ENCODE measurements around the gene GPR21.
A peak's percentile ranks its signal among the peaks of the same experiment; 100 is the strongest.

GPR21 gene

DNA sequence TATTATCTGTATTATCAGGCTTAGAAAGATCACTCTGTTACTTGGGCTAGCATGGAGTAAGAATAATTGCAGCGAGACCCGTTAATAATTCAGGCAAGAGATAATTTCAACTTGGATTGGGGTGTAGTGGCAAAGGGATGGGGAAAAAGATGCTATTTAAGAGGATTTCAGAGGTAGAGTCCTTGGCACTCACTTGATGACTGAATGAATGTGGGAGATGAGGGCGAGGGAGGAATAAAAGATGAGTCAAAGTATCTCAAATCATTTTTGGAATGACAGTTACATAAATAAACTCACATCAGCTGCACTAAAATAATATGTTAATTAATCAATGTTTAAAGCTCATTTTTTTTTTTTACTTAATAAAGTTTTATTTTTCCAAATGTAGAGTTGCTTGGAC lies 4.5 kb upstream of the GPR21 start:
- Histone ChIP-seq H4K8ac (ENCODE audit: low read length) (no peak overlapping the region), H3K4me2 (ENCODE audit: low read length, poor library complexity, severe bottlenecking) (no peak overlapping the region), H4K91ac (ENCODE audit: low read length) (no peak overlapping the region), H3K9ac (ENCODE audit: low read length) (no peak overlapping the region), H3K4me3 (ENCODE audit: insufficient read depth in 1 of 2, low read depth in 1 of 2, low read length in 2 of 2) (no peak overlapping the region), H2BK5ac (ENCODE audit: low read depth, low read length, poor library complexity, severe bottlenecking) (no peak overlapping the region), H3K9me3 (ENCODE audit: control insufficient read depth, low read length) (no peaks in the 10 kb centered on the region), H3K27ac (ENCODE audit: low read length, poor library complexity, severe bottlenecking) (no peak overlapping the region), H2AFZ (ENCODE audit: low read depth, low read length) (no peak overlapping the region), H3K27me3 (ENCODE audit: control insufficient read depth in 1 of 2, insufficient read depth in 1 of 2, low read length in 2 of 2) (no peaks in the 10 kb centered on the region), H2BK12ac (ENCODE audit: low read length in 2 of 2) (no peak overlapping the region), H2BK120ac (ENCODE audit: low read depth, low read length) (no peak overlapping the region), H3K79me1 (replicated peaks; ENCODE audit: low read length, poor library complexity, severe bottlenecking) (peaks cover 11% of the 10 kb centered on the region), H3K23ac (ENCODE audit: low read length in 2 of 2) (no peak overlapping the region), H2AK5ac (ENCODE audit: low read length, severe bottlenecking) (no peak overlapping the region), H3K4ac (ENCODE audit: low read depth in 1 of 2, low read length in 2 of 2) (no peak overlapping the region), H3K36me3 (ENCODE audit: control insufficient read depth in 1 of 2, insufficient read depth in 2 of 2, low read depth in 1 of 2, low read length in 2 of 2) (peaks cover 4 to 55% of the 10 kb centered on the region in 2 experiments), H3K14ac (ENCODE audit: low read length in 2 of 2) (no peak overlapping the region), H3K18ac (ENCODE audit: low read depth in 1 of 2, low read length in 2 of 2) (no peak overlapping the region), H2BK15ac (ENCODE audit: low read depth, poor library complexity, severe bottlenecking) (no peak overlapping the region), H3K4me1 (ENCODE audit: control insufficient read depth, insufficient read depth, low read depth, low read length) (peaks cover 1% of the 10 kb centered on the region)
- DNase-seq, result no peak
- WGBS, result 98% methylated on average over 2 of the region's 3 CpGs

DNA sequence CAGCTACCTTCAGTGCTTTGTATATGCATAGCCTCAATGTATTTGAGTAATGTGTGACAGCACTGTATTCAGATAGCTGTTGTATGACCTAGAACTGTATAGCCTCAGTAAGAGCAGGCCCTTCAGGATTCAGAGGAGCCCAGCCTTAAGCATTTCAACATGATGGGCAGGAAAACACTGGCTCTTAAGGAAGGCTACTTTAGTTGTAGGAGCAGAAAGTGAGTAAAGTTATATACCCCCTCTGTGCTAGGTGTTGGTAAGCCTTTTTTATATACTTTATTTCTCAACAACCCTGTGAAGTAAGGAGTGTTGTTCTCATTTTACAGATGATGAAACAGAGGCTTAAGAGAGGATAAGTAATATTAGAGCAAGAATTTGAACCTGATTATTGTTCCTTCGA lies 1.5 kb upstream of the GPR21 start:
- no peak overlapping the region for H2BK15ac ChIP-seq (ENCODE audit: low read depth, poor library complexity, severe bottlenecking)
- H3K36me3 ChIP-seq (ENCODE audit: control insufficient read depth in 1 of 2, insufficient read depth in 2 of 2, low read depth in 1 of 2, low read length in 2 of 2), result peaks cover 14 to 58% of the 10 kb centered on the region in 2 experiments
- DNase-seq, result no peak
- no peak overlapping the region for H3K9ac ChIP-seq (ENCODE audit: low read length)
- no peak overlapping the region for H3K4me2 ChIP-seq (ENCODE audit: low read length, poor library complexity, severe bottlenecking)
- no peak overlapping the region for H2BK120ac ChIP-seq (ENCODE audit: low read depth, low read length)
- H3K23ac ChIP-seq (ENCODE audit: low read length in 2 of 2), result no peak overlapping the region
- H3K27me3 ChIP-seq (ENCODE audit: control insufficient read depth in 1 of 2, insufficient read depth in 1 of 2, low read length in 2 of 2), result no peaks in the 10 kb centered on the region
- H2BK5ac ChIP-seq (ENCODE audit: low read depth, low read length, poor library complexity, severe bottlenecking), result no peak overlapping the region
- no peak overlapping the region for H2AFZ ChIP-seq (ENCODE audit: low read depth, low read length)
- no peak overlapping the region for H2AK5ac ChIP-seq (ENCODE audit: low read length, severe bottlenecking)
- H3K4me3 ChIP-seq (ENCODE audit: insufficient read depth in 1 of 2, low read depth in 1 of 2, low read length in 2 of 2), result no peak overlapping the region
- no peak overlapping the region for H4K91ac ChIP-seq (ENCODE audit: low read length)
- H3K27ac ChIP-seq (ENCODE audit: low read length, poor library complexity, severe bottlenecking), result no peak overlapping the region
- peaks cover 25% of the 10 kb centered on the region for H3K79me1 ChIP-seq (replicated peaks; ENCODE audit: low read length, poor library complexity, severe bottlenecking)
- H3K14ac ChIP-seq (ENCODE audit: low read length in 2 of 2), result no peak overlapping the region
- no peaks in the 10 kb centered on the region for H3K9me3 ChIP-seq (ENCODE audit: control insufficient read depth, low read length)
- no peak overlapping the region for H2BK12ac ChIP-seq (ENCODE audit: low read length in 2 of 2)
- WGBS, result 100% methylated on average over 1 of the region's 1 CpG
- H3K4me1 ChIP-seq (ENCODE audit: control insufficient read depth, insufficient read depth, low read depth, low read length), result no peaks in the 10 kb centered on the region
- no peak overlapping the region for H3K4ac ChIP-seq (ENCODE audit: low read depth in 1 of 2, low read length in 2 of 2)
- no peak overlapping the region for H4K8ac ChIP-seq (ENCODE audit: low read length)
- H3K18ac ChIP-seq (ENCODE audit: low read depth in 1 of 2, low read length in 2 of 2), result no peak overlapping the region

DNA sequence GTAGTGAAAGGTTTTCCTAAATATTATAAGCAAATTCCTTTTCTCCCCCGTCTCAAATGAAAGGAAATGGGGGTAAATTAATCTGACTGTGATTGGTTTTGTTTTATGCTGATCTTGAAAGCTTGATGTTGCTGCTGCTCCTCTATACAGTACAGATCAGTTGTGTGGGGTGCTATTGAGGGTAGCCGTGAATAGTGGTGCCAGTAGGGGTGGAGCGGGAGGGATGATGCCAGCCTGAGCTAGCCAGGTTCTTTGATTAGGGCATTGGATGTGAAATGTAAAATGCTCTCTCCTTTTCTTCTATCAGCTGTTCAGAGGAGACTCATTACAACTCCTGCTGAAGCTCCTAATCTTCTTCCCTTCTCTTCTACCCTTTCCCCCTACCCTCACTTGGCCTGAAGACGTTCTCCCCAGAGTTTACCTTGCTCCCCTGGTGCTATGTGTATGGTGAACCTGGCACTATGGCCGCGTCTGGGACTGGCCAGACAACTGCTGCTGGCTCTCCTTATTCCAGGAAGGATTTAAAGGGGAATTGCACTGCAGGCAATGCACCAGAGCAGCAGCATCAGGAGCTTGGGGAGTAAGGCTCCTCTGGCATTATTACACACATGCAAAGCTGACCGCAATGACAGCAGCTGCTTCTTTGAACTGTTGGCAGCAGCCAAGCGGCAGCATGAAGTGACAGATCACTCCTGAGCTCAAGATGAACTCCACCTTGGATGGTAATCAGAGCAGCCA lies 566 bp downstream of the GPR21 start:
- Histone ChIP-seq H2BK12ac (ENCODE audit: low read length in 2 of 2) (no peak overlapping the region), H2AFZ (ENCODE audit: low read depth, low read length) (no peak overlapping the region), H2AK5ac (ENCODE audit: low read length, severe bottlenecking) (no peak overlapping the region), H2BK15ac (ENCODE audit: low read depth, poor library complexity, severe bottlenecking) (no peak overlapping the region), H3K18ac (ENCODE audit: low read depth in 1 of 2, low read length in 2 of 2) (peak overlapping the region in 1 of 2 experiments; percentile 57), H3K4ac (ENCODE audit: low read depth in 1 of 2, low read length in 2 of 2) (no peak overlapping the region), H2BK120ac (ENCODE audit: low read depth, low read length) (no peak overlapping the region), H4K91ac (ENCODE audit: low read length) (no peak overlapping the region), H3K9ac (ENCODE audit: low read length) (no peak overlapping the region), H3K4me3 (ENCODE audit: insufficient read depth in 1 of 2, low read depth in 1 of 2, low read length in 2 of 2) (no peak overlapping the region), H3K9me3 (ENCODE audit: control insufficient read depth, low read length) (no peaks in the 10 kb centered on the region), H3K14ac (ENCODE audit: low read length in 2 of 2) (peak overlapping the region in 1 of 2 experiments; percentile 18), H4K8ac (ENCODE audit: low read length) (no peak overlapping the region), H3K4me1 (ENCODE audit: control insufficient read depth, insufficient read depth, low read depth, low read length) (no peaks in the 10 kb centered on the region), H3K79me1 (replicated peaks; ENCODE audit: low read length, poor library complexity, severe bottlenecking) (peaks cover 20% of the 10 kb centered on the region), H2BK5ac (ENCODE audit: low read depth, low read length, poor library complexity, severe bottlenecking) (no peak overlapping the region), H3K23ac (ENCODE audit: low read length in 2 of 2) (peak overlapping the region in 1 of 2 experiments; percentile 67), H3K27ac (ENCODE audit: low read length, poor library complexity, severe bottlenecking) (no peak overlapping the region), H3K27me3 (ENCODE audit: control insufficient read depth in 1 of 2, insufficient read depth in 1 of 2, low read length in 2 of 2) (no peaks in the 10 kb centered on the region), H3K36me3 (ENCODE audit: control insufficient read depth in 1 of 2, insufficient read depth in 2 of 2, low read depth in 1 of 2, low read length in 2 of 2) (peaks cover 14 to 40% of the 10 kb centered on the region in 2 experiments), H3K4me2 (ENCODE audit: low read length, poor library complexity, severe bottlenecking) (no peak overlapping the region)
- DNase-seq, result no peak
- 91% methylated on average over 8 of the region's 8 CpGs for WGBS

DNA sequence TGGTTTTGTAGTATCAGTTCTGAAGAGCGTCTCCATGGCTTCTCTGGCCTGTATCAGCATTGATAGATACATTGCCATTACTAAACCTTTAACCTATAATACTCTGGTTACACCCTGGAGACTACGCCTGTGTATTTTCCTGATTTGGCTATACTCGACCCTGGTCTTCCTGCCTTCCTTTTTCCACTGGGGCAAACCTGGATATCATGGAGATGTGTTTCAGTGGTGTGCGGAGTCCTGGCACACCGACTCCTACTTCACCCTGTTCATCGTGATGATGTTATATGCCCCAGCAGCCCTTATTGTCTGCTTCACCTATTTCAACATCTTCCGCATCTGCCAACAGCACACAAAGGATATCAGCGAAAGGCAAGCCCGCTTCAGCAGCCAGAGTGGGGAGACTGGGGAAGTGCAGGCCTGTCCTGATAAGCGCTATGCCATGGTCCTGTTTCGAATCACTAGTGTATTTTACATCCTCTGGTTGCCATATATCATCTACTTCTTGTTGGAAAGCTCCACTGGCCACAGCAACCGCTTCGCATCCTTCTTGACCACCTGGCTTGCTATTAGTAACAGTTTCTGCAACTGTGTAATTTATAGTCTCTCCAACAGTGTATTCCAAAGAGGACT lies 1.5 kb downstream of the GPR21 start:
- Histone ChIP-seq H3K79me1 (replicated peaks; ENCODE audit: low read length, poor library complexity, severe bottlenecking) (peaks cover 17% of the 10 kb centered on the region), H3K27me3 (ENCODE audit: control insufficient read depth in 1 of 2, insufficient read depth in 1 of 2, low read length in 2 of 2) (no peaks in the 10 kb centered on the region), H2BK12ac (ENCODE audit: low read length in 2 of 2) (peak overlapping the region in 1 of 2 experiments; percentile 11), H4K91ac (ENCODE audit: low read length) (no peak overlapping the region), H3K23ac (ENCODE audit: low read length in 2 of 2) (no peak overlapping the region), H2AFZ (ENCODE audit: low read depth, low read length) (no peak overlapping the region), H3K4me3 (ENCODE audit: insufficient read depth in 1 of 2, low read depth in 1 of 2, low read length in 2 of 2) (no peak overlapping the region), H3K9me3 (ENCODE audit: control insufficient read depth, low read length) (no peaks in the 10 kb centered on the region), H2BK120ac (ENCODE audit: low read depth, low read length) (no peak overlapping the region), H2BK5ac (ENCODE audit: low read depth, low read length, poor library complexity, severe bottlenecking) (no peak overlapping the region), H3K14ac (ENCODE audit: low read length in 2 of 2) (no peak overlapping the region), H3K4ac (ENCODE audit: low read depth in 1 of 2, low read length in 2 of 2) (no peak overlapping the region), H3K27ac (ENCODE audit: low read length, poor library complexity, severe bottlenecking) (no peak overlapping the region), H4K8ac (ENCODE audit: low read length) (no peak overlapping the region), H3K36me3 (ENCODE audit: control insufficient read depth in 1 of 2, insufficient read depth in 2 of 2, low read depth in 1 of 2, low read length in 2 of 2) (peaks cover 14 to 30% of the 10 kb centered on the region in 2 experiments), H3K4me1 (ENCODE audit: control insufficient read depth, insufficient read depth, low read depth, low read length) (no peaks in the 10 kb centered on the region), H3K9ac (ENCODE audit: low read length) (no peak overlapping the region), H3K4me2 (ENCODE audit: low read length, poor library complexity, severe bottlenecking) (no peak overlapping the region), H2BK15ac (ENCODE audit: low read depth, poor library complexity, severe bottlenecking) (no peak overlapping the region), H2AK5ac (ENCODE audit: low read length, severe bottlenecking) (no peak overlapping the region), H3K18ac (ENCODE audit: low read depth in 1 of 2, low read length in 2 of 2) (no peak overlapping the region)
- no peak for DNase-seq
- WGBS, result 97% methylated on average over 13 of the region's 13 CpGs

Measured in mesenchymal stem cell (in vitro differentiated cells and primary cell).